Type B pancreatic cell (in vitro differentiated cells): ENCODE measurements around the gene IL18. TPM values are rescaled to one million over a fixed set of nuclear protein-coding genes. Genes with fewer than 3 reads are reported as not detected.

Experiments
- DNase-seq: peaks from one replicate; pipeline ENCODE4 v3.0.0; 2021; ENCODE audit warnings: mixed read lengths; ENCODE audit not compliant: unreplicated experiment; ENCODE audit errors: extremely low spot score
- H3K27ac Mint-ChIP-seq: 2 replicates; pipeline ENCODE4 v1.8.0; 2021; ENCODE audit warnings: mild to moderate bottlenecking, mixed read lengths
- H3K27me3 Mint-ChIP-seq: 2 replicates; pipeline ENCODE4 v1.8.0; 2021; ENCODE audit warnings: mixed read lengths
- H3K36me3 Mint-ChIP-seq: 2 replicates; pipeline ENCODE4 v1.8.0; 2021; ENCODE audit warnings: mixed read lengths
- H3K4me1 Mint-ChIP-seq: one replicate; pipeline ENCODE4 v1.8.0; 2021; ENCODE audit warnings: mixed read lengths; ENCODE audit not compliant: unreplicated experiment
- H3K4me3 Mint-ChIP-seq: 2 replicates; pipeline ENCODE4 v1.8.0; 2021; ENCODE audit warnings: mild to moderate bottlenecking, mixed read lengths
- H3K9me3 Mint-ChIP-seq: 2 replicates; pipeline ENCODE4 v1.8.0; 2021; ENCODE audit warnings: mixed read lengths
- total RNA-seq: library from RNA; stranded (reverse); gene quantifications from 2 replicates; pipeline ENCODE4 v1.2.1, GENCODE V29; 2021; ENCODE audit warnings: low replicate concordance
- TF ChIP-seq, protein P1 (sequence below): fragments of 200-600 bp; sonication (generic); conservative IDR thresholded peaks from 2 replicates; pipeline ENCODE4 v1.5.0; 2021; ENCODE audit warnings: antibody characterized with exemption, mild to moderate bottlenecking

Gene IL18
- total RNA-seq, 1 donor from 2014 or later: 0.94 TPM

DNA sequence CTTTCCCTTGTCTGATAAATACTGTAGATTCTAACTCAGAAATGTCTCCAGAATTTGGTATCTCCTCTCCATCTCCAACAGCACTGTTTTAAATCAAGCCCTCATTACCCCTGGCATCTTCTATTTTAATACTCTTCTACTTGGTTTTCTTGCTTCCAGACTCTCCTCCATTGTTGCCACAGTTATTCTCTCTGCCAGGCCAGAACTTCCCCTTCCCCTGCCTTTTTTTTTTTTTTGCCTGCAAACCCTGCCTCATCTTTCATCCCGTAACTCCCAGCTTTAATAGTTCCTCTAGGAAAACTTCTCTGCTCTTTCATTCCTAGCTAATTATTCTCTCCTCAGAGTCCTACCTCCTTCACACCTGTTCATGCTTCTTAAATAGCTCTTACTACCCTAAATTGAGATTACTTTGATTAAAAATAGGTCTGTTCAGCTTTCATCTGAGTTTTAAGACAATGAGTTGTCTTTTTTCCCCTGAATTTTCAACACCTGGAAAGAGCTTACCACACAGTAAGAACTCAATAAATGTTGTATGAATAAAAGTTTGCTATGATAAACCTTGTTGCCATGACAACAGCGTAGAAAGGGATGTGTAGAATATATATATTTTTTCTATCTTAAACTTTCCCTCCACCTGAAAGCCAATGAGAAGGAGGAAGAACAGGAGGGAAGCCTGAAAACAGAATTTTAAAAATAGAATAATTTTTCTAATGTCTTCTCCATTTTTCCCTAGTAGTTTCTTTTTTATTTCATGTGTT lies 3.6 kb downstream of the IL18 start:
- Mint-ChIP-seq H3K27ac (no peak overlapping the region), H3K9me3 (no peaks in the 10 kb centered on the region), H3K27me3 (peaks cover 3% of the 10 kb centered on the region), H3K4me1 (no peaks in the 10 kb centered on the region), H3K36me3 (no peaks in the 10 kb centered on the region), H3K4me3 (no peak overlapping the region)
- TF ChIP-seq, protein P1, sequence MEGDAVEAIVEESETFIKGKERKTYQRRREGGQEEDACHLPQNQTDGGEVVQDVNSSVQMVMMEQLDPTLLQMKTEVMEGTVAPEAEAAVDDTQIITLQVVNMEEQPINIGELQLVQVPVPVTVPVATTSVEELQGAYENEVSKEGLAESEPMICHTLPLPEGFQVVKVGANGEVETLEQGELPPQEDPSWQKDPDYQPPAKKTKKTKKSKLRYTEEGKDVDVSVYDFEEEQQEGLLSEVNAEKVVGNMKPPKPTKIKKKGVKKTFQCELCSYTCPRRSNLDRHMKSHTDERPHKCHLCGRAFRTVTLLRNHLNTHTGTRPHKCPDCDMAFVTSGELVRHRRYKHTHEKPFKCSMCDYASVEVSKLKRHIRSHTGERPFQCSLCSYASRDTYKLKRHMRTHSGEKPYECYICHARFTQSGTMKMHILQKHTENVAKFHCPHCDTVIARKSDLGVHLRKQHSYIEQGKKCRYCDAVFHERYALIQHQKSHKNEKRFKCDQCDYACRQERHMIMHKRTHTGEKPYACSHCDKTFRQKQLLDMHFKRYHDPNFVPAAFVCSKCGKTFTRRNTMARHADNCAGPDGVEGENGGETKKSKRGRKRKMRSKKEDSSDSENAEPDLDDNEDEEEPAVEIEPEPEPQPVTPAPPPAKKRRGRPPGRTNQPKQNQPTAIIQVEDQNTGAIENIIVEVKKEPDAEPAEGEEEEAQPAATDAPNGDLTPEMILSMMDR: no peak
- no peak for DNase-seq

DNA sequence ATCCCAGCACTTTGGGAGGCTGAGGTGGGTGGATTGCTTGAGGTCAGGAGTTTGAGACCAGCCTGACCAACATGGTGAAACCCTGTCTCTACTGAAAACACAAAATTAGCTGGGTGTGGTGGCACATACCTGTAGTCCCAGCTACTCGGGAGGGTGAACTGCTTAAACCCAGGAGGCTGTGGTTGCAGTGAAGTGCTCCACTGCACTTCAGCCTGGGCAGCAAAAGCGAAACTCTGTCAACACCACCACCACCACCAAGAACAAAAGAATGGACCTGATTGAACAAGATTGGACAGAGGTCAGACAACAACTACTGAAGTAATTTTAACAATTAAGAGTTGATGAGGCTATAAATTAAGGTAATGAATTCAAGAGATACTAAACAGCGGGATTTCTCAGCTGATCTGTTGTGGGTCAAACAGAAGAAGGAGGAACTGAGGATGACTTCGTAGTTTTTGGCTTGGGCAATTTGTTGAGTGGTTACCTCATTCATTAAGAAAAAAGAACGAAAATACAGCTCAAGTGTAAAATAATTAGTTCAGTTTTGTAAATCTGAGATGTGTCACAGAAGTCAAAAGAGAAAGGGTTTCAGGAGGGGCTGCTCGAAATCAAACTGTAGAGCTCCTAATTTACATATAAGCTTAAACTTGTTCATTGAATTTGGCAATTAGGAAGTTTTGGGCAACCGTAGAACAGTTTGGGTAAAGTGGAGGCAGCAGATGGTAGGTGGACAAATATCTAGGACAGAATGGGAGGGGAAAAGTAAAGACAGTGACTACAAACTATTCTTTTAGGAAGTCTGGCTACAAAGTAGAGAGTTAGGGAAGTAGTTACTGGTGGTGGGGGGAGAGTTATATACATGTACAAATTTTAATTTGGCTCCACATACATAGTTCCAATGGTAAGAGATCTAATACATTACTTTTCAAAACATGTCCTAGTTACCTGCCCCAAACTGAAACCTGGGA lies 4.5 kb downstream of the IL18 start:
- TF ChIP-seq, protein P1: no peak
- H3K36me3 Mint-ChIP-seq: no peaks in the 10 kb centered on the region
- H3K4me1 Mint-ChIP-seq: no peaks in the 10 kb centered on the region
- H3K9me3 Mint-ChIP-seq: no peaks in the 10 kb centered on the region
- DNase-seq: no peak
- no peak overlapping the region for H3K27ac Mint-ChIP-seq
- H3K4me3 Mint-ChIP-seq: no peak overlapping the region
- H3K27me3 Mint-ChIP-seq: no peaks in the 10 kb centered on the region

DNA sequence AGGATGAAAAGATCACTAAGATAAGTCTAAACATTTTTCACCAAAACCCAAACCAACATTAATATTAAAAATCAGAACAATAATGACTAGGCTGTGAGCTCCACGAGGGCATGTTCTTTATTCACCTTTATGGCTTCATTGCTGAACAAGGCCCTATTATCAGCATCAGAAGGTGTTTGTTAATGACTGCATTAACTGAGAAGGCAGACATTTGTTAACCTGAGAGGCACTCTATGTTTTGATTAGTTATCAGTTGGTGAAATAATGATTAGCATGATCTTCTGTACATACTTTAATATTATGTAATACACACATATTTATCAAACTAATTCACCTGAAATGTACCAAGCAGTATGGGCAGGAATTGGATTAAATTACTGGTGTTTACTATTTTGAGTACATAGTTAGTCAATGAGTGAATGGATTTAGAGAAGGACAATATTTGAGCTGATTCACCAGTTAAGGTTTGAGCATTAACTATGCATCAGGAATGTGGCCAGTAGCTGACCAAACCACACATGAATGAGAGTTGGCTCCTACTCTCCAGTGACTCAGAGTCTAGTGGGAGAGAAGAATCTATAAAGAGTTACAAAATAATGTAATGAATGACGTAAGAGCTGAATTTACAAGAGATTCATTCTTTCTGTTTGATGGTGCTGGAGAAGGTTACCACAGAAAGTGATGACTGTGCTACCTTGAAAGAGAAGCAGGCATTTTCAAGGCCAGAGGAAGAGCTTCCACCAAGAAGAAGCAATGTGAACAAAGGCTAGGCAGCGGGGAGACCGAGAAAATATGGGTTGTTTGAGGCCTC lies 6.7 kb downstream of the IL18 start:
- H3K4me1 Mint-ChIP-seq: no peaks in the 10 kb centered on the region
- H3K27ac Mint-ChIP-seq: peak overlapping the region; percentile 10
- H3K27me3 Mint-ChIP-seq: peaks cover 5% of the 10 kb centered on the region
- TF ChIP-seq, protein P1: no peak
- no peak overlapping the region for H3K4me3 Mint-ChIP-seq
- DNase-seq: no peak
- no peaks in the 10 kb centered on the region for H3K36me3 Mint-ChIP-seq
- H3K9me3 Mint-ChIP-seq: no peaks in the 10 kb centered on the region

DNA sequence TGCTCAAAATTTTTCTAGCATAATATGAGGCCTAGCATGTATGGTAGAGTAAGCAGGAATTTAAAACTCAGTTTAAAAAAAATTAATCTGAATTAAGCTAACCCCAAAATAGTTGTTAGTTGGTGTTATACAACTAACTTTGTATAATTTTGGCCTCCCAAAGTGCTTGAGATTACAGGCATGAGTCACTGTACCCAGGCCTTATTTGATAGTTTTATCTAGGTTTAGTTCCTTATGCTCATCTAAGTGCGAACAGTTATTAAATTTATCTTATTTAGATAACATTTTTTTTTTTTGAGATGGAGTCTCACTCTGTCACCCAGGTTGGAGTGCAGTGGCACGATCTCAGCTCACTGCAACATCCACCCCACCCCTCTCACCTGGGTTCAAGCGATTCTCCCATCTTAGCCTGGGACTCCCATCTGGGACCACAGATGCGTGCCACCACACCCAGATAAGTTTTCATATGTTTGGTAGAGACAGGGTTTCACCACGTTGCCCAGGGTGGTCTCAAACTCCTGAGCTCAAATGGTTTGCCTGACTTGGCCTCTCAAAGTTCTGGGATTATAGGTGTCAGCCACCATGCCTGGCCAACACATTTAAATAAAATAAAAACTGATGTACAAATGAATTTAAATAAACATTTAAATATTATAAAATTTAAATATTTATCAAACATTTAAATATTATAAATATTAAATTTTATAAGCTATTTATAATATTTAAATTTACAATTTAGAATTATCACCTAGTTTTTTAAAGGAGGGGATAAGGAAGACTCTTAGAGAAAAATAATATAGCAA lies 7.5 kb downstream of the IL18 start:
- TF ChIP-seq, protein P1: no peak
- Mint-ChIP-seq H3K36me3 (no peaks in the 10 kb centered on the region), H3K27ac (no peak overlapping the region), H3K4me1 (no peaks in the 10 kb centered on the region), H3K4me3 (no peak overlapping the region), H3K27me3 (peaks cover 5% of the 10 kb centered on the region), H3K9me3 (no peaks in the 10 kb centered on the region)
- no peak for DNase-seq

DNA sequence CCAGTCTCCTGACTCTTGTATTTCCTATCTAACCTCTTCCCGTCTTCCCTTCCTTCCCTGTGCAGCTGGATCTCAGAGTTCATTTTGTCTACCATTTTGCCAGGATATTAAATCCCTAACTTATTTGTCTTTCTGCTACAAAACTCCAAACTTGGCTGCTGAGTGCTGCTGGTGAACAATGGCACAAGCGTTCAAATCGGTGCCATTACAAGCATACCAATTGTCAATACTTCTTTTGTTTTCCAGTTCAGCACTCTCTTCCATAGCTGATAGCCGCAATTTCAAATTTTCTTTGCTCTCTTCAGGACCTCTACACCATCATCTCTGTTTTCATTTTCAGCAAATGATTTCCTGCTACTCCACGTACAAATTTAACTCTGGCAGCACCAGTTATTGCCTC lies 13.4 kb downstream of the IL18 start:
- Mint-ChIP-seq H3K27ac (no peak overlapping the region), H3K4me1 (no peaks in the 10 kb centered on the region), H3K27me3 (peaks cover 5% of the 10 kb centered on the region), H3K4me3 (no peak overlapping the region), H3K36me3 (no peaks in the 10 kb centered on the region), H3K9me3 (no peaks in the 10 kb centered on the region)
- no peak for DNase-seq
- TF ChIP-seq, protein P1: no peak
